GM21717 (cell line): ENCODE results near the gene GPR55.

ENCODE experiments used
- ATAC-seq: cut with Tn5 transposase; IDR thresholded peaks from one replicate; pipeline ENCODE4 v1.9.1; 2021; ENCODE audit warnings: mild to moderate bottlenecking, moderate library complexity; ENCODE audit not compliant: unreplicated experiment

GPR55 gene

DNA sequence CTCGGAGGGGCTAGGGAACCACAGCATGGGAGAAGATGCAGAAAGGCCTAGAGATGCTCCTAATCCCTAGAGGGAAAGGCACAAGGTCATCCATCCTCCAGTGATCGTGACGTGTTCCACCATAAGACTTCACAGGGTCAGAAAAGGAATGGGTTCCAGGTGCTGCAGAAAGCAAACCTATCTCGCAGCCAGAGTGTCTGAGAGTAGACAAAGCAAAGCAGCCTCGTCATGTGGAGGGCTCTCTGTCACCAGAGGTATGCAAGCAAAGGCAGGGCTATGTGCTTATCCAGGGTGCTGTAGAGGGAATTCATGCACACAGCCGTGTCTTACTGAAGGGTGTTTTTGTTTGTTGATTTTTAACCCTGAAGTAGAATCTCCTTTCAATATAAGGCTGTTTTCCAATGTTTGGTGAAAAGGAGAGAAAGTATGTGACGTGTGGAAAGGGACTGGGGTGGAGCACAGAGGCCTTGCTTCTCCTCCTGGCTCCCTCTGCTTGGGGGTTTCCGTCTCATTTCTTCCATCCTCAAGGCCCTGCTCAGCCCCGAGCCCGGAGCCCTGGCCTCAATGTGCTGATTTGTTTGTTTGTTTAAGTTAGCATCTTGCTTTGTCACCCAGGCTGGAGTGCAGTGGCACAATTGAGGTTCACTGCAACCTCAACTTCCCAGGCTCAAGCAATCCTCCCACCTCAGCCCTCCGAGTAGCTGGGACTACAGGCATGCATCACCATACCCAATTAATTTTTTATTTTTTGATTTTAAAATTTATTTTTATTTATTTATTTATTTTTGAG lies 3.0 kb downstream of the GPR55 start:
- no peak for ATAC-seq

GRCh38 chr2:230920167-230920566 lies 4.9 kb downstream of the GPR55 start:
- no peak for ATAC-seq

GRCh38 chr2:230919681-230920080 lies 5.4 kb downstream of the GPR55 start:
- no peak for ATAC-seq

DNA sequence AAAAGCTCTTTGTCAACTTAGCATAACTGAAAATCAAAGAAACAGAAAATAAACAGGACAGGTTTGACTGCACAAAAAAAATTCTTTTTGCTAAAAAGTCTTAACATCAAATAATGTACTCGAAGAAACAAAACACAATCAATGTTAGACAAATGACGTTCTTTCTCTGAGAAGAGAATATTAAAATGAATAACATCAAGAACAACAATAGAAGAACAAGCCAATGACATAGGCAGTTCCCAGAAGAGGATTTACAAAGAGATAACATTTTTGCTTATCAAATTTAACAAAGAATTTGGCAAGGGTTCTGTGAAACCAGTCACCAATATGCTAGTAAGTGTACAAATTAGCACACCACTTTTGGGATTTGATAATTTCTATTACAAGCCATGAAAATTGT lies 5.8 kb downstream of the GPR55 start:
- no peak for ATAC-seq

GRCh38 chr2:230916218-230916617 lies 8.8 kb downstream of the GPR55 start:
- ATAC-seq: no peak

DNA sequence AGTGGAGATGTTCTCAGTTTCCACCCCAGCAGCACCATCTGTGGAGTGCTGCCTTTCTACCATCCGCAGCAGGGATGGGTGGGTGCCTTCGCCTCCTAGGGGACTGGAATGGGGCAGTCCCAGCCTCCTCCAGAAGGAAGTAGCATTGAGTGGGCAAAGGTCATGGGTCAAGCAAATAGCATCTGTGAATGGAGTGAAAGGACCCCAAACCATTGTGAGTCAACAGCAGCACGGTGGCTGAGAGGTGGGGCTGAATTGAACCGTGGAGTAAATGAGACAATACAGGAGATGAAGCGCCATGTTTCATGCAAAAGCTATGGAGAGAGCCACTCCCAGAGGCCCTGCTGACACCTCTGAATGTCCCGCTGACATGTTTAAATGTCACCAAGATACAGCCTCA lies 9.7 kb downstream of the GPR55 start:
- ATAC-seq: no peak

GRCh38 chr2:230914886-230915285 lies 10.2 kb downstream of the GPR55 start:
- ATAC-seq: no peak

DNA sequence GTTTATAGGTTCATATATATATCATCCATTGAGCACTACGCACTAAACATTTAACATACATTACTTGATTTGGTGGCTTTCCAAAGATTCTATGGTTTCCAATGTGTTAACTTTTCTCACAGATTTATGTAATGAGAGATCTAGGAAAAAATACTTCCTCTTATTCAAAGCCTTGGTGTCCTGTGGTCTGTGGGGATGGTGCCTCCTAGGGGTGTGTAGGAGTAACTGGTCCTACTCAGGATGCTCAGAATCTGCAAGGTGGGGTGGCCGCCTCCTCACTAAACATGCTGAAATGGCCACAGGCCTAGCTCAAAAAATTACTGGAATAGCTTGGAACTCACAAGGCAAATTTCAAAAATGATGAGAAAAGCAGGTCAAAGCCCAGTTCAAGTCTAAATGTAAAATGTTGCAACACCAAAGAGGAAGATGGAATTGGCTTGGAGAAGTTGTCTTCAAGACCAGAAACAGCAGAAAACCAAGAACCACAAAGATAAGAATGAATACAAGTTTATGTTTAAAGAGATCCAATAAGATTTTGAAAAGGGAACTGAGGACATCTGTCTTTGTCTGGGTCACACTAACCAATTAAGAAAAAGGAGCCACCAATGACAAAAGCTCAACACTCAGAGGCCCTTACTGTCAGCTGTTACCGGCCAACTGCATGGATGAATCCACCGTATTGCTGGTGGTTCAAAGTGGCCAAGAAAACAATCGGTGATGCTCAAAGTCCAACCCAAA lies 11.5 kb downstream of the GPR55 start:
- ATAC-seq: no peak

GRCh38 chr2:230912724-230913123 lies 12.3 kb downstream of the GPR55 start:
- ATAC-seq: no peak

DNA sequence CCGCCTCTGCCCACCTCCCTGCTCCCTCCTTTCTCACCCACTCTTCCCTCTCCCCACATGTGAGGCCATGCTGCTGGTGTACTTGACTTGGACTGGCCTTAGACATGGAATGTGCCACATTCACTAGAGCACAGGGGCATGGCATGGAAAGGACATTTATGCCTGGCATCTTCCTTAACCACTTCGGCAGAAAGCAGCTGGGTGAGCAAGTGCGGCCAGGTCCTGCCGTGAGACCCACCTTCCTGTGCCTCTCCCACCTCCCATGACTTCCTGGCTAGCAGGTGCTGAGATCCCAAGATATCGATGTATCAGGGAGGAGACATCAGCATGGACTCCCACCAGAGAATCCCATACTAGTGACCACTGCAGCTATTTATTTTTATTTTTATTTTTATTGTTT lies 13.0 kb downstream of the GPR55 start:
- no peak for ATAC-seq

- ATAC-seq: no peak
Measured at GRCh38 chr2:230910546-230911177, 14.4 kb downstream of the GPR55 start.

DNA sequence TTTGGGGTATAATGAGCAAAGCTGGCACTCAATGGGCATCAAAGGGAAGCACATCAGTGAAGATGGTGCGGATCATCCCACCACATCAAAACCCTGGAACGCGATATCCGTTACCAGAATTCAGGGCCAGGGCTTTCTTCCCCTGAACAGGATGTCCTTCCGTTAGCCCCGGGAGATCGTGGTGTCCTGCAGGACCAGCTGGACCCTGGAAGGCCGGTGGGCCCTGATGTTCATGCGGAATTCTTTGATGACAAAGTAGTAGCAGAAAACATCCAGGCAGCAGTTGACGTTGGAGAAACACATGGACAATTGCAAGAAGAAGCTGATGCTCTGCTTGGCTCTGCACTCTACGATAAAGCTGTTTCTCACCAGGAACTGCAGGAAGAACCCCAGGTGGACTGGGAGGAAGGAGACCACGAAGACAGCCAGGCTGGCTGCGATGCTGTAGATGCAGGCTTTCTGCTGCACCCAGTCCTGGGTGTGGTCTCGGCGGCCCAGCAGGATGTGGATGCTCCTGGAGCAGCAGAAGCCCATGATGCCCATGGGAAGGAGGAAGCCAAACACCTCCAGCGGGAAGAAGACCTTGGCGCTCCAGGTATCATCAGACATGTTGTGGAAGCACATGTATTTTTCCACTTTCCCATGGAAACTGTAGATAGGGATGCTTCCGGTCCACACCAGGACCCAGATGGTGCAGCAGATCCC lies 15.0 kb downstream of the GPR55 start:
- no peak for ATAC-seq

- no peak for ATAC-seq
Measured at GRCh38 chr2:230908595-230909191, 16.3 kb downstream of the GPR55 start.

DNA sequence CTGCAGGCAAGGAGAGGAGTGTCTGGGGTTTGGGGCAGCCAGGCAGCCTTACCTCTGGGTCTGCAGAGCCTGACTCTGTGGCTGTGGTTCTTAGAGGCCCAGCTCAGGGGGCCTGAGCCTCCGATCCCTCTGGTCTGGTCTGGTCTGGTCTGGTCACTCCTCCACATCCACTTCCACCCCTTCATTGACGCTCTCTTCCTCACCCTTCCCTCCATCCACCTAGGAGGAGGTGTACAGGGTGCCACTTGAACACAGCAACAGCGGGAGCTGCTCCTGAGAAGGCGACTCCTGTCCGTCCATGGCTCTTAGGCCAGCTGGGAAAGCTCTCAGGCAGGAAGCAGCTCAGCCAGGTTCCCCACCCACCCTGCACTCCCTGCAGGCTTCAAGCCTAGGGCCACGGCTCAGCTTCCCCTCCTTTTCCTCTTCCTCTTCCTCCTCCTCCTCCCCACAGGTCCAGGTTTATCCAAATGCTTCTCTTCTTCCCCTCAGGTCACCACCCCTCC lies 16.9 kb downstream of the GPR55 start:
- ATAC-seq: no peak

- ATAC-seq: no peak
Measured at GRCh38 chr2:230907361-230908091, 17.5 kb downstream of the GPR55 start.

DNA sequence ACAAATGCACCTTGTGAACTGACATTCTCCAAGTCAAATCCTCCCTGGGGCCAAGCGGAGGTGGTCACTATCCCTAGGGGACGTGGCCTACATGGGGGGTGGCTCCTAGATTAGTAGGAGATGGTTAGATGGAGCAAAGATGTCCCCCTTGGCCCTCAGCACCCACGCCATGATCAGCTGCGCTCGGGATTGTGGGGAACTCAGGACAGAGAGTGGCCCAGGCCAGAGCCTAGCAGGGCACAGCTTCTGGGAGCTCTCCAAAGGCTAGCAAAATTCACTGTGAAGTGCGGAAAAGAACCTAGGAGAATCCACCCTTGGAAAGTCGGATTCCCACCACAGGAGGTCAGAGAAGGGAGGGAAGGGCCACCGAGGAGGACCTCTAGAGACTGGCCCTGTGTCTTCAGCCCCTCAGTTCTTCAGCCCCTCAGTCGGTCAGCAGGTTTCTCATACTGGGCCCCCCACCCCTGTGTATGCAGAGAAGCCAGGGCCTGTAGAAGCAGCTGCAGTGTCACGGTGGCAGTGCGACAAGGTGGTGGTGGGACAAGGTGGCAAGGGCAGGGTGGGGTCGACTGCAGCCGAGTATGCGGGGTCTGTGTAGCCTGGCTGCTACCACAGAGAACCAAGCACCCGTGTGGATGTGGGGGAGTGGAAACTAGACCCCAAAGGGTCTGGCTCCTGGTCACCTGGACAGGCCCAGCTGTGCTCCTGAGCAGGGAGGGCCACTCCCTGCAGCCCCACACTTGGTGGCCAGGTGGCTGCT lies 18.4 kb downstream of the GPR55 start:
- no peak for ATAC-seq

- ATAC-seq: no peak
Measured at GRCh38 chr2:230905448-230906421, 19.3 kb downstream of the GPR55 start.

- ATAC-seq: no peak
Measured at GRCh38 chr2:230904856-230905447, 20.1 kb downstream of the GPR55 start.
